ENCODE measurements around the gene EMID1. TPM values are rescaled to one million over a fixed set of nuclear protein-coding genes. Genes with fewer than 3 reads are reported as not detected.

EMID1 gene
- polyA plus RNA-seq, 1 of the 3 experiments (the other 2 are of a cell fraction), result 1.1 TPM

DNA sequence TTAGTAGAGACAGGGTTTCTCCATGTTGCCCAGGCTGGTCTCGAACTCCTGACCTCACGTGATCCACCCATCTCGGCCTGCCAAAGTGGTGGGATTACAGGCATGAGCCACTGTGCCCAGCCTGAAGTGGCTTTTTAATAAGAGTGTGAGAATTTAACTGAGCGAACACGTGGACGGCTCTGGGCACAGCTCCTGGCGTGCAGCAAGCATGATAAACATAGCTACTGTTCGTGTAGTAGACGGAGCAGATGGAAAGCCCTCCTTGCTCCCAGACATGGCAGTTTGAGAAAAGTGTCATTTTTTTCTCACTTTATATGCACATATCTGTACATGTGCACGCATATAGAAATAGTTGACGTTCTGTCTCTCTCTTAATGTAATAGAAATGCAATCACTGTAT is 7.0 kb downstream of the EMID1 start:
- H3K4me3 ChIP-seq (ENCODE audit: low read depth in 2 of 2, low read length in 1 of 2), result no peak overlapping the region
- no peaks in the 10 kb centered on the region for H3K9me3 ChIP-seq
- no peaks in the 10 kb centered on the region for H3K27me3 ChIP-seq (ENCODE audit: insufficient read depth)
- H3K9ac ChIP-seq, result no peak overlapping the region
- no peak for DNase-seq
- no peak for TF ChIP-seq FOXJ3 (CRISPR knock-in tag; IDR thresholded peaks at IDR 0.05)
- no peak for TF ChIP-seq YY1 (IDR thresholded peaks at IDR 0.05; ENCODE audit: low read depth)
- TF ChIP-seq, protein P1, sequence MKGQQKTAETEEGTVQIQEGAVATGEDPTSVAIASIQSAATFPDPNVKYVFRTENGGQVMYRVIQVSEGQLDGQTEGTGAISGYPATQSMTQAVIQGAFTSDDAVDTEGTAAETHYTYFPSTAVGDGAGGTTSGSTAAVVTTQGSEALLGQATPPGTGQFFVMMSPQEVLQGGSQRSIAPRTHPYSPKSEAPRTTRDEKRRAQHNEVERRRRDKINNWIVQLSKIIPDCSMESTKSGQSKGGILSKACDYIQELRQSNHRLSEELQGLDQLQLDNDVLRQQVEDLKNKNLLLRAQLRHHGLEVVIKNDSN (IDR thresholded peaks at IDR 0.05; ENCODE audit: borderline replicate concordance, low read depth), result no peak
- TF ChIP-seq EZH2phosphoT487 (IDR thresholded peaks at IDR 0.05; ENCODE audit: borderline replicate concordance, low read depth), result no peak
- no peak for TF ChIP-seq MEF2A (IDR thresholded peaks at IDR 0.05; ENCODE audit: borderline replicate concordance, low read depth)
- TF ChIP-seq, protein P2, sequence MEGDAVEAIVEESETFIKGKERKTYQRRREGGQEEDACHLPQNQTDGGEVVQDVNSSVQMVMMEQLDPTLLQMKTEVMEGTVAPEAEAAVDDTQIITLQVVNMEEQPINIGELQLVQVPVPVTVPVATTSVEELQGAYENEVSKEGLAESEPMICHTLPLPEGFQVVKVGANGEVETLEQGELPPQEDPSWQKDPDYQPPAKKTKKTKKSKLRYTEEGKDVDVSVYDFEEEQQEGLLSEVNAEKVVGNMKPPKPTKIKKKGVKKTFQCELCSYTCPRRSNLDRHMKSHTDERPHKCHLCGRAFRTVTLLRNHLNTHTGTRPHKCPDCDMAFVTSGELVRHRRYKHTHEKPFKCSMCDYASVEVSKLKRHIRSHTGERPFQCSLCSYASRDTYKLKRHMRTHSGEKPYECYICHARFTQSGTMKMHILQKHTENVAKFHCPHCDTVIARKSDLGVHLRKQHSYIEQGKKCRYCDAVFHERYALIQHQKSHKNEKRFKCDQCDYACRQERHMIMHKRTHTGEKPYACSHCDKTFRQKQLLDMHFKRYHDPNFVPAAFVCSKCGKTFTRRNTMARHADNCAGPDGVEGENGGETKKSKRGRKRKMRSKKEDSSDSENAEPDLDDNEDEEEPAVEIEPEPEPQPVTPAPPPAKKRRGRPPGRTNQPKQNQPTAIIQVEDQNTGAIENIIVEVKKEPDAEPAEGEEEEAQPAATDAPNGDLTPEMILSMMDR (IDR thresholded peaks at IDR 0.05), result no peak
- TF ChIP-seq, protein P3, sequence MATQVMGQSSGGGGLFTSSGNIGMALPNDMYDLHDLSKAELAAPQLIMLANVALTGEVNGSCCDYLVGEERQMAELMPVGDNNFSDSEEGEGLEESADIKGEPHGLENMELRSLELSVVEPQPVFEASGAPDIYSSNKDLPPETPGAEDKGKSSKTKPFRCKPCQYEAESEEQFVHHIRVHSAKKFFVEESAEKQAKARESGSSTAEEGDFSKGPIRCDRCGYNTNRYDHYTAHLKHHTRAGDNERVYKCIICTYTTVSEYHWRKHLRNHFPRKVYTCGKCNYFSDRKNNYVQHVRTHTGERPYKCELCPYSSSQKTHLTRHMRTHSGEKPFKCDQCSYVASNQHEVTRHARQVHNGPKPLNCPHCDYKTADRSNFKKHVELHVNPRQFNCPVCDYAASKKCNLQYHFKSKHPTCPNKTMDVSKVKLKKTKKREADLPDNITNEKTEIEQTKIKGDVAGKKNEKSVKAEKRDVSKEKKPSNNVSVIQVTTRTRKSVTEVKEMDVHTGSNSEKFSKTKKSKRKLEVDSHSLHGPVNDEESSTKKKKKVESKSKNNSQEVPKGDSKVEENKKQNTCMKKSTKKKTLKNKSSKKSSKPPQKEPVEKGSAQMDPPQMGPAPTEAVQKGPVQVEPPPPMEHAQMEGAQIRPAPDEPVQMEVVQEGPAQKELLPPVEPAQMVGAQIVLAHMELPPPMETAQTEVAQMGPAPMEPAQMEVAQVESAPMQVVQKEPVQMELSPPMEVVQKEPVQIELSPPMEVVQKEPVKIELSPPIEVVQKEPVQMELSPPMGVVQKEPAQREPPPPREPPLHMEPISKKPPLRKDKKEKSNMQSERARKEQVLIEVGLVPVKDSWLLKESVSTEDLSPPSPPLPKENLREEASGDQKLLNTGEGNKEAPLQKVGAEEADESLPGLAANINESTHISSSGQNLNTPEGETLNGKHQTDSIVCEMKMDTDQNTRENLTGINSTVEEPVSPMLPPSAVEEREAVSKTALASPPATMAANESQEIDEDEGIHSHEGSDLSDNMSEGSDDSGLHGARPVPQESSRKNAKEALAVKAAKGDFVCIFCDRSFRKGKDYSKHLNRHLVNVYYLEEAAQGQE (IDR thresholded peaks at IDR 0.05; ENCODE audit: low read depth, low read length), result no peak
- TF ChIP-seq, protein P4, sequence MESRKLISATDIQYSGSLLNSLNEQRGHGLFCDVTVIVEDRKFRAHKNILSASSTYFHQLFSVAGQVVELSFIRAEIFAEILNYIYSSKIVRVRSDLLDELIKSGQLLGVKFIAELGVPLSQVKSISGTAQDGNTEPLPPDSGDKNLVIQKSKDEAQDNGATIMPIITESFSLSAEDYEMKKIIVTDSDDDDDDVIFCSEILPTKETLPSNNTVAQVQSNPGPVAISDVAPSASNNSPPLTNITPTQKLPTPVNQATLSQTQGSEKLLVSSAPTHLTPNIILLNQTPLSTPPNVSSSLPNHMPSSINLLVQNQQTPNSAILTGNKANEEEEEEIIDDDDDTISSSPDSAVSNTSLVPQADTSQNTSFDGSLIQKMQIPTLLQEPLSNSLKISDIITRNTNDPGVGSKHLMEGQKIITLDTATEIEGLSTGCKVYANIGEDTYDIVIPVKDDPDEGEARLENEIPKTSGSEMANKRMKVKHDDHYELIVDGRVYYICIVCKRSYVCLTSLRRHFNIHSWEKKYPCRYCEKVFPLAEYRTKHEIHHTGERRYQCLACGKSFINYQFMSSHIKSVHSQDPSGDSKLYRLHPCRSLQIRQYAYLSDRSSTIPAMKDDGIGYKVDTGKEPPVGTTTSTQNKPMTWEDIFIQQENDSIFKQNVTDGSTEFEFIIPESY (IDR thresholded peaks at IDR 0.05; ENCODE audit: borderline replicate concordance, low read depth), result no peak
- TF ChIP-seq GATA2 (CRISPR knock-in tag; IDR thresholded peaks at IDR 0.05), result no peak
- no peak for TF ChIP-seq RCOR1 (IDR thresholded peaks at IDR 0.05; ENCODE audit: low read length)
- TF ChIP-seq TCF12 (IDR thresholded peaks at IDR 0.05), result no peak
- no peak for TF ChIP-seq NFIC (IDR thresholded peaks at IDR 0.05; ENCODE audit: borderline replicate concordance)
- TF ChIP-seq, protein P5, sequence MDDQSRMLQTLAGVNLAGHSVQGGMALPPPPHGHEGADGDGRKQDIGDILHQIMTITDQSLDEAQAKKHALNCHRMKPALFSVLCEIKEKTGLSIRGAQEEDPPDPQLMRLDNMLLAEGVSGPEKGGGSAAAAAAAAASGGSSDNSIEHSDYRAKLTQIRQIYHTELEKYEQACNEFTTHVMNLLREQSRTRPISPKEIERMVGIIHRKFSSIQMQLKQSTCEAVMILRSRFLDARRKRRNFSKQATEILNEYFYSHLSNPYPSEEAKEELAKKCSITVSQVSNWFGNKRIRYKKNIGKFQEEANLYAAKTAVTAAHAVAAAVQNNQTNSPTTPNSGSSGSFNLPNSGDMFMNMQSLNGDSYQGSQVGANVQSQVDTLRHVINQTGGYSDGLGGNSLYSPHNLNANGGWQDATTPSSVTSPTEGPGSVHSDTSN (IDR thresholded peaks at IDR 0.05), result no peak
- TF ChIP-seq FOSL2 (IDR thresholded peaks at IDR 0.05; ENCODE audit: borderline replicate concordance, low read depth), result no peak
- TF ChIP-seq SIN3A (IDR thresholded peaks at IDR 0.05; ENCODE audit: borderline replicate concordance, low read depth, low read length), result no peak
- no peak for TF ChIP-seq RAD21 (IDR thresholded peaks at IDR 0.05; ENCODE audit: low read length)
- TF ChIP-seq SMC3 (IDR thresholded peaks at IDR 0.05; ENCODE audit: low read depth, low read length), result no peak
- TF ChIP-seq, protein P6, sequence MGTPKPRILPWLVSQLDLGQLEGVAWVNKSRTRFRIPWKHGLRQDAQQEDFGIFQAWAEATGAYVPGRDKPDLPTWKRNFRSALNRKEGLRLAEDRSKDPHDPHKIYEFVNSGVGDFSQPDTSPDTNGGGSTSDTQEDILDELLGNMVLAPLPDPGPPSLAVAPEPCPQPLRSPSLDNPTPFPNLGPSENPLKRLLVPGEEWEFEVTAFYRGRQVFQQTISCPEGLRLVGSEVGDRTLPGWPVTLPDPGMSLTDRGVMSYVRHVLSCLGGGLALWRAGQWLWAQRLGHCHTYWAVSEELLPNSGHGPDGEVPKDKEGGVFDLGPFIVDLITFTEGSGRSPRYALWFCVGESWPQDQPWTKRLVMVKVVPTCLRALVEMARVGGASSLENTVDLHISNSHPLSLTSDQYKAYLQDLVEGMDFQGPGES (IDR thresholded peaks at IDR 0.05; ENCODE audit: low read depth, low read length), result no peak
- H3K36me3 ChIP-seq (replicated peaks in 1 of 2; ENCODE audit: control insufficient read depth in 1 of 2, insufficient read depth in 2 of 2, low read length in 1 of 2), result no peaks in the 10 kb centered on the region
- H3K4me2 ChIP-seq, result no peak overlapping the region
- POLR2A ChIA-PET, result no interaction called here
- WGBS (ENCODE audit: low lambda C conversion rate), result 86% methylated on average over 11 of the region's 11 CpGs
- H2AFZ ChIP-seq (ENCODE audit: low read depth), result no peak overlapping the region
- no peaks in the 10 kb centered on the region for H4K20me1 ChIP-seq (ENCODE audit: insufficient read depth)
- H3K27ac ChIP-seq (ENCODE audit: low read depth in 2 of 2, low read length in 1 of 2), result no peak overlapping the region
- no peaks in the 10 kb centered on the region; a peak in 1 of 4 replicates for H3K4me1 ChIP-seq (ENCODE audit: control insufficient read depth in 1 of 2, insufficient read depth in 2 of 2, low read depth in 1 of 2, low read length in 1 of 2)
- H3F3A ChIP-seq (replicated peaks; ENCODE audit: insufficient read depth), result no peaks in the 10 kb centered on the region
- H3K79me2 ChIP-seq (ENCODE audit: insufficient read depth), result no peaks in the 10 kb centered on the region
- H3K9me2 ChIP-seq, result no peaks in the 10 kb centered on the region
- CTCF ChIA-PET, result interaction anchor here (0.7 kb wide), 1 partner anchor 14 kb away, joined by 3 read pairs; no protein-coding TSS in a partner anchor
